DMS53 treated with DMSO at 0.1 percent for 48 hours (cell line): ENCODE measurements around the gene WDSUB1.

ENCODE experiments used
- DNase-seq: peaks from one replicate; lab custom pipeline; 2025; ENCODE audit not compliant: unreplicated experiment; lab: John Stamatoyannopoulos, UW

The WDSUB1 gene

GRCh38 chr2:159199236-159199635 is 87.3 kb downstream of the WDSUB1 start:
- DNase-seq: no peak

- DNase-seq: no peak
These were observed 90.0 kb downstream of the WDSUB1 start for GRCh38 chr2:159196393-159196925.

- DNase-seq: no peak
These were observed 90.8 kb downstream of the WDSUB1 start for GRCh38 chr2:159195697-159196096.

GRCh38 chr2:159194241-159194640 is 92.3 kb downstream of the WDSUB1 start:
- DNase-seq: no peak

GRCh38 chr2:159193791-159194190 is 92.7 kb downstream of the WDSUB1 start:
- no peak for DNase-seq

- DNase-seq: no peak
These were observed 94.1 kb downstream of the WDSUB1 start for GRCh38 chr2:159192371-159192918.

GRCh38 chr2:159188449-159188848 is 98.1 kb downstream of the WDSUB1 start:
- no peak for DNase-seq

GRCh38 chr2:159187106-159187505 is 99.4 kb downstream of the WDSUB1 start:
- DNase-seq: no peak

- no peak for DNase-seq
These were observed 100.0 kb downstream of the WDSUB1 start for GRCh38 chr2:159186462-159186861.
